HepG2 (cell line): ENCODE measurements around the gene AGAP3. TPM values are rescaled to one million over a fixed set of nuclear protein-coding genes. Genes with fewer than 3 reads are reported as not detected.
A peak's percentile ranks its signal among the peaks of the same experiment; 100 is the strongest.

Experiments
- KLF9 ChIP-seq: IDR thresholded peaks from 2 replicates; pipeline ENCODE4 v1.6.1; 2016; ENCODE audit warnings: low read depth
- MIER2 ChIP-seq: IDR thresholded peaks from 2 replicates; pipeline ENCODE4 v1.6.1; 2016; ENCODE audit warnings: missing biosample characterization, missing genetic modification reagents
- TSC22D2 ChIP-seq: sonication (generic); formaldehyde crosslinking; IDR thresholded peaks from 2 replicates; pipeline ENCODE4 v1.5.1; 2020; ENCODE audit warnings: missing genetic modification reagents, mild to moderate bottlenecking, borderline replicate concordance
- ZKSCAN8 ChIP-seq: IDR thresholded peaks from 2 replicates; pipeline ENCODE4 v1.6.1; 2016; ENCODE audit warnings: borderline replicate concordance, missing genetic modification reagents, missing compliant biosample characterization
- ZMYM3 ChIP-seq: sonication (generic); formaldehyde crosslinking; IDR thresholded peaks from 2 replicates; pipeline ENCODE4 v1.5.1; 2020; ENCODE audit warnings: mild to moderate bottlenecking, missing genetic modification reagents
- ZNF446 ChIP-seq: sonication (generic); formaldehyde crosslinking; IDR thresholded peaks from 2 replicates; pipeline ENCODE4 v1.5.0; 2020; ENCODE audit warnings: mild to moderate bottlenecking, missing genetic modification reagents
- ZNF556 ChIP-seq: sonication (generic); formaldehyde crosslinking; IDR thresholded peaks from 2 replicates; pipeline ENCODE4 v1.4.0; 2020; ENCODE audit warnings: mild to moderate bottlenecking, missing genetic modification reagents, borderline replicate concordance
- ZNF558 ChIP-seq: sonication (generic); formaldehyde crosslinking; IDR thresholded peaks from 2 replicates; pipeline ENCODE4 v1.9.0; 2022; ENCODE audit warnings: mild to moderate bottlenecking, missing genetic modification reagents, borderline replicate concordance
- polyA plus RNA-seq, 8 experiments: library from polyadenylated mRNA; depleted of rRNA in 3 of 8; stranded (reverse) in 7 of 8; unstranded in 1 of 8; fragments of >200 nt; fragmentation: Illumina TruSeq in 4 of 8; extraction: Trizol in 4 of 8; gene quantifications; 2 replicates each; pipeline versions ENCODE4 v1.2.1 to v1.2.3, GENCODE V29; 2011 to 2016; ENCODE audit warnings: low read depth in 4 of 8, missing spikeins in 1 of 8, mixed read lengths in 1 of 8; ENCODE audit not compliant: insufficient read depth in 1 of 8
- total RNA-seq, 5 experiments: library from RNA; depleted of rRNA; stranded (reverse); fragments of >200 nt; fragmentation: Illumina TruSeq; extraction: Trizol; gene quantifications; 2 replicates each; pipeline ENCODE4 v1.2.3, GENCODE V29; 2016; ENCODE audit warnings: low read depth in 1 of 5
- TF ChIP-seq, protein P1 (sequence below): sonication (generic); formaldehyde crosslinking; IDR thresholded peaks from 2 replicates; pipeline ENCODE4 v1.5.1; 2020; ENCODE audit warnings: missing genetic modification reagents, mild to moderate bottlenecking, borderline replicate concordance

AGAP3 gene
- total and polyA plus RNA-seq, 2 of the 13 experiments (the other 11 are each of a cell fraction or from before 2014, with no cell fraction given), result 31.3 to 61.4 TPM

DNA sequence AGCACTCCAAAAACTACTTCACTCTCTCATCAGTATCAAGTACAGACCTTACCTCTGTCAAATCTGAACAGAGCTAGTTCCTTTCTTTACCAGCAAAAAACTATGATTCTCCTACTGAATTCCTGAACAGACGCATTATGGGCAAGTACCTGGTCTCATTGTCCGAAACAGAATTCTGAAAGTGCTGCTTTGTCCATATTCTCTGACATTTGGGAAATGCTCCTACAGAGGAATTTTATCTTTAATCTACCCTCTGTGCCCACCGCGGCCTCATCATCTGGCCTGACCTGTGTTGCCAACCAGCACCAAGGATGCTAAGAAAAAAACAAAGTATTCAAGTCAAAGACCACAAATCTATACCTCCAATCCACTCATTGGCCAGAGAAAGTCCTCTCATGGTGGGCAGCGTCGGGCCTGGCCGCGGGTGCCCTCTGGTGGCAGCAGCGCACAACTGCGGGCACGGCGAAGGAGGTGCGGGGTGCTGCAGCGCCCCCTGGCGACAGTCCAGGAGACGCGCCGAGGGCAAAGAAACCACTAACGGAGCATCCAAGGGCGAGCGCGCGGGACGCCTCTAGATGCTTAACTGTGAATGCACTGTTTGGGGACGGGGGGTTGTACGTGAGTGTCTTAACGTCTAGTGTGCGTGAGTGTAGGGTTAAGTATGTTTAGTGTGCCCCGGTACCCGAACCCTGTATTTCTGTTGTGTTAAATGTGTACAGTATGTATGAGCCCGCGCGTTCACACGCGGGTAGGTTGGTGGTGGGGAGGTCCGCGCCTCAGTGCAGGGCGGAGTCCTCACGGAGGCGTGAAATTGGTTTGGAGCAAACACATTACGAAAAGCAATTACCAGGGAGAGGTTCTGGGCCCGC is 86.2 kb downstream of the AGAP3 start (continued):
- TF ChIP-seq TSC22D2 (CRISPR knock-in tag) (peak; percentile 64; the same call in 1 of the 2 replicates), ZMYM3 (CRISPR knock-in tag) (no peak), MIER2 (peak; percentile 62; the same call in 1 of the 2 replicates), ZKSCAN8 (CRISPR knock-in tag) (no peak), ZNF558 (CRISPR knock-in tag) (no peak), ZNF556 (peak; percentile 70; the same call in 1 of the 2 replicates), ZNF446 (no peak), KLF9 (CRISPR knock-in tag) (no peak)
- TF ChIP-seq, protein P1, sequence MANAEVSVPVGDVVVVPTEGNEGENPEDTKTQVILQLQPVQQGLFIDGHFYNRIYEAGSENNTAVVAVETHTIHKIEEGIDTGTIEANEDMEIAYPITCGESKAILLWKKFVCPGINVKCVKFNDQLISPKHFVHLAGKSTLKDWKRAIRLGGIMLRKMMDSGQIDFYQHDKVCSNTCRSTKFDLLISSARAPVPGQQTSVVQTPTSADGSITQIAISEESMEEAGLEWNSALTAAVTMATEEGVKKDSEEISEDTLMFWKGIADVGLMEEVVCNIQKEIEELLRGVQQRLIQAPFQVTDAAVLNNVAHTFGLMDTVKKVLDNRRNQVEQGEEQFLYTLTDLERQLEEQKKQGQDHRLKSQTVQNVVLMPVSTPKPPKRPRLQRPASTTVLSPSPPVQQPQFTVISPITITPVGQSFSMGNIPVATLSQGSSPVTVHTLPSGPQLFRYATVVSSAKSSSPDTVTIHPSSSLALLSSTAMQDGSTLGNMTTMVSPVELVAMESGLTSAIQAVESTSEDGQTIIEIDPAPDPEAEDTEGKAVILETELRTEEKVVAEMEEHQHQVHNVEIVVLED (CRISPR knock-in tag), result peak; percentile 38; the same call in 1 of the 2 replicates
